GM18870 (cell line): Measurements from ENCODE around the gene ARF3.

ENCODE experiments used
- ATAC-seq: cut with Tn5 transposase; IDR thresholded peaks from one replicate; pipeline ENCODE4 v1.9.1; 2021; ENCODE audit warnings: moderate library complexity; ENCODE audit not compliant: unreplicated experiment

ARF3 gene

GRCh38 chr12:48967991-48968390, 10.7 kb upstream of the ARF3 start:
- no peak for ATAC-seq

- no peak for ATAC-seq
Measured at GRCh38 chr12:48966177-48966895, 9.0 kb upstream of the ARF3 start.

GRCh38 chr12:48965298-48965838, 8.1 kb upstream of the ARF3 start:
- no peak for ATAC-seq

- ATAC-seq, result no peak
Measured at GRCh38 chr12:48961801-48962200, 4.5 kb upstream of the ARF3 start.

GRCh38 chr12:48961331-48961730, 4.0 kb upstream of the ARF3 start:
- no peak for ATAC-seq

- no peak for ATAC-seq
Measured at GRCh38 chr12:48960834-48961233, 3.5 kb upstream of the ARF3 start.

GRCh38 chr12:48958049-48958388, 732 bp upstream of the ARF3 start:
- no peak for ATAC-seq

- no peak for ATAC-seq
Measured at GRCh38 chr12:48956279-48957140, 777 bp downstream of the ARF3 start.

GRCh38 chr12:48954841-48955501, 2.3 kb downstream of the ARF3 start:
- no peak for ATAC-seq

GRCh38 chr12:48954061-48954460, 3.2 kb downstream of the ARF3 start:
- ATAC-seq, result no peak

GRCh38 chr12:48952691-48953090, 4.6 kb downstream of the ARF3 start:
- no peak for ATAC-seq

- no peak for ATAC-seq
Measured at GRCh38 chr12:48947727-48948126, 9.6 kb downstream of the ARF3 start.

GRCh38 chr12:48946943-48947342, 10.3 kb downstream of the ARF3 start:
- ATAC-seq, result no peak

GRCh38 chr12:48946205-48946604, 11.1 kb downstream of the ARF3 start:
- ATAC-seq, result no peak

- no peak for ATAC-seq
Measured at GRCh38 chr12:48943221-48943620, 14.1 kb downstream of the ARF3 start.

- no peak for ATAC-seq
Measured at GRCh38 chr12:48940181-48940580, 17.1 kb downstream of the ARF3 start.

- no peak for ATAC-seq
Measured at GRCh38 chr12:48938805-48939204, 18.5 kb downstream of the ARF3 start.

- ATAC-seq, result no peak
Measured at GRCh38 chr12:48937170-48937569, 20.1 kb downstream of the ARF3 start.

- ATAC-seq, result no peak
Measured at GRCh38 chr12:48936379-48936979, 20.8 kb downstream of the ARF3 start.

- ATAC-seq, result no peak
Measured at GRCh38 chr12:48934312-48934706, 23.0 kb downstream of the ARF3 start.

GRCh38 chr12:48933664-48934311, 23.5 kb downstream of the ARF3 start:
- ATAC-seq, result no peak
